Endodermal cell (in vitro differentiated cells): Measurements from ENCODE around the gene MIER2. TPM values are rescaled to one million over a fixed set of nuclear protein-coding genes. Genes with fewer than 3 reads are reported as not detected.
"Not testable (repeated sequence)": the region's sequence is repeated elsewhere in the genome, so short reads cannot be mapped to it uniquely, and the experiment has no call there.

ENCODE experiments used
- DNase-seq: peaks from one replicate; pipeline ENCODE4 v3.0.0-alpha.2; 2017
- H3K27ac ChIP-seq: 2 replicates; pipeline ENCODE4 v1.5.1; 2013; ENCODE audit warnings: mild to moderate bottlenecking, low read depth, low read length, moderate library complexity
- H3K27me3 ChIP-seq: 2 replicates; pipeline ENCODE4 v1.6.1; 2013; ENCODE audit warnings: mild to moderate bottlenecking, low read length, moderate library complexity; ENCODE audit not compliant: insufficient read depth, control insufficient read depth, poor library complexity, severe bottlenecking
- H3K36me3 ChIP-seq: 2 replicates; pipeline ENCODE4 v1.7.0; 2013; ENCODE audit warnings: mild to moderate bottlenecking, low read length, moderate library complexity; ENCODE audit not compliant: control insufficient read depth, insufficient read depth
- H3K4me1 ChIP-seq: one replicate; pipeline ENCODE4 v1.7.0; 2013; ENCODE audit warnings: low read length; ENCODE audit not compliant: control insufficient read depth, insufficient read depth
- H3K4me3 ChIP-seq: 2 replicates; pipeline ENCODE4 v1.5.1; 2013; ENCODE audit warnings: mild to moderate bottlenecking, low read length, moderate library complexity
- H3K9ac ChIP-seq: 2 replicates; pipeline ENCODE4 v1.6.1; 2013; ENCODE audit warnings: mild to moderate bottlenecking, low read length, moderate library complexity; ENCODE audit not compliant: poor library complexity, severe bottlenecking; ENCODE audit errors: extremely low read depth
- H3K9me3 ChIP-seq: 2 replicates; pipeline ENCODE4 v1.6.1; 2013; ENCODE audit warnings: mild to moderate bottlenecking, low read length, moderate library complexity; ENCODE audit not compliant: control insufficient read depth
- H3K27ac Mint-ChIP-seq: 2 replicates; pipeline ENCODE4 v1.8.0; 2020; ENCODE audit warnings: mixed read lengths
- H3K27me3 Mint-ChIP-seq: 2 replicates; pipeline ENCODE4 v1.8.0; 2021; ENCODE audit warnings: mild to moderate bottlenecking, mixed read lengths; ENCODE audit not compliant: insufficient read depth
- H3K36me3 Mint-ChIP-seq: 2 replicates; pipeline ENCODE4 v1.8.0; 2020; ENCODE audit warnings: low read depth, mixed read lengths
- H3K4me1 Mint-ChIP-seq: 2 replicates; pipeline ENCODE4 v1.8.0; 2020; ENCODE audit warnings: mixed read lengths
- H3K4me3 Mint-ChIP-seq: 2 replicates; pipeline ENCODE4 v1.8.0; 2020; ENCODE audit warnings: mild to moderate bottlenecking, moderate library complexity, mixed read lengths
- H3K9me3 Mint-ChIP-seq: 2 replicates; pipeline ENCODE4 v1.8.0; 2020; ENCODE audit warnings: mild to moderate bottlenecking, mixed read lengths
- CTCF ChIP-seq: fragments of 200-600 bp; sonication (generic); conservative IDR thresholded peaks from 2 replicates; pipeline ENCODE4 v1.5.0; 2021; ENCODE audit warnings: antibody characterized with exemption, mild to moderate bottlenecking
- WGBS, 2 experiments: methylation state at CpG; one replicate each; pipeline versions ENCODE4 v1.1.5 to v1.1.7; 2013; ENCODE audit warnings: missing lambda C conversion rate in 2 of 2, mixed read lengths in 1 of 2; ENCODE audit not compliant: insufficient coverage in 1 of 2, insufficient read length in 1 of 2; 5-methylcytosine and 5-hydroxymethylcytosine counted together
- total RNA-seq, 2 donors: library from RNA; stranded (reverse); fragmentation: NEBNext Ultra II Directional in 1 of 2; extraction: Animal tissue kit (Norgen Biotek cat#: 25700) in 1 of 2; gene quantifications; 2 replicates in 1 of 2; 3 replicates in 1 of 2; pipeline ENCODE4 v1.2.1, GENCODE V29; 2021

Gene MIER2
- total RNA-seq, 2 donors from 2014 or later, result 50.5 to 51.3 TPM

GRCh38 chr19:359653-359925 lies 15.0 kb upstream of the MIER2 start:
- no peak for DNase-seq
- Histone ChIP-seq H3K36me3 (no peaks in the 10 kb centered on the region), H3K27me3 (no peaks in the 10 kb centered on the region), H3K4me3 (no peak overlapping the region), H3K9ac (no peak overlapping the region), H3K4me1 (no peaks in the 10 kb centered on the region), H3K27ac (no peak overlapping the region), H3K9me3 (no peaks in the 10 kb centered on the region)
- Mint-ChIP-seq H3K9me3 (peaks cover 7% of the 10 kb centered on the region), H3K4me3 (no peak overlapping the region), H3K27me3 (peaks cover 21% of the 10 kb centered on the region), H3K27ac (no peak overlapping the region), H3K36me3 (no peaks in the 10 kb centered on the region), H3K4me1 (no peaks in the 10 kb centered on the region)
- no peak for TF ChIP-seq CTCF
- WGBS, 2 experiments, result 90 to 100% methylated on average over 2 of the region's 2 CpGs

- peaks cover 16% of the 10 kb centered on the region for H3K9me3 Mint-ChIP-seq
- not testable (repeated sequence) for H3K4me3 ChIP-seq
These were observed 10.9 kb upstream of the MIER2 start for GRCh38 chr19:355536-355935.

DNA sequence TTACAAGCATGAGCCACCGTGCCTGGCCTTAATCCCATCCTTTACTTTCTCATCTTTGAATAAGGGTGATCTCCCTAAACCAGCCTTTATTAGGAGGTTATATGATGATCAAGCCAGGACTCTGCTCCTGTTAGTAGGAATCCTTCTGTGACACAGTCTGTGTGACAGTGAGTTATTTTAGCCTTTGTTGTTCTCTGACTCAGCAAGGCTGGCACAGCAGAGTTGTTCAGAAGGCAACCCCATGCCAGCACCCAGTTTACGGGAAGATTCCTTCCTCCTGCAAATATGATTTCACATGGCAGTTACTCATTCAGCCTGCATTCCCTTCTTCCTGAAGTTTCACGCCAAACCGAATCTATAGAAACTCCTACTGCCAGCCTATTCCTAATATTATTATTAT lies 10.5 kb upstream of the MIER2 start:
- no peak overlapping the region for H3K9ac ChIP-seq
- H3K36me3 ChIP-seq, result no peaks in the 10 kb centered on the region
- H3K27ac ChIP-seq, result no peak overlapping the region
- no peaks in the 10 kb centered on the region for H3K9me3 ChIP-seq
- Mint-ChIP-seq H3K27ac (no peak overlapping the region), H3K9me3 (peaks cover 16% of the 10 kb centered on the region), H3K36me3 (no peaks in the 10 kb centered on the region), H3K27me3 (peaks cover 25% of the 10 kb centered on the region), H3K4me1 (no peaks in the 10 kb centered on the region), H3K4me3 (no peak overlapping the region)
- no peak overlapping the region for H3K4me3 ChIP-seq
- TF ChIP-seq CTCF, result no peak
- peak; percentile 34 for DNase-seq
- no peaks in the 10 kb centered on the region for H3K4me1 ChIP-seq
- WGBS, 2 experiments, result 71 to 76% methylated on average over 1 to 4 of the region's 4 CpGs
- H3K27me3 ChIP-seq, result no peaks in the 10 kb centered on the region

More at GRCh38 chr19:355536-355935, 10.9 kb upstream of the MIER2 start:
- H3K4me3 Mint-ChIP-seq, H3K27me3 ChIP-seq, H3K36me3 Mint-ChIP-seq, H3K9me3 ChIP-seq, H3K27ac ChIP-seq, H3K4me1 ChIP-seq, H3K9ac ChIP-seq, H3K27ac Mint-ChIP-seq, H3K36me3 ChIP-seq, H3K4me1 Mint-ChIP-seq: not testable (repeated sequence)
- 91 to 100% methylated on average over 8 to 14 of the region's 15 CpGs for WGBS, 2 experiments
- DNase-seq, result peak; percentile 13
- H3K27me3 Mint-ChIP-seq, result peaks cover 25% of the 10 kb centered on the region

GRCh38 chr19:351976-352625 lies 7.5 kb upstream of the MIER2 start:
- H3K4me1 Mint-ChIP-seq, result no peaks in the 10 kb centered on the region
- Histone ChIP-seq H3K4me3 (no peak overlapping the region), H3K9ac (no peak overlapping the region), H3K9me3 (no peaks in the 10 kb centered on the region), H3K4me1 (no peaks in the 10 kb centered on the region), H3K27ac (no peak overlapping the region), H3K36me3 (no peaks in the 10 kb centered on the region), H3K27me3 (no peaks in the 10 kb centered on the region)
- peaks cover 16% of the 10 kb centered on the region for H3K9me3 Mint-ChIP-seq
- H3K27ac Mint-ChIP-seq, result no peak overlapping the region
- no peaks in the 10 kb centered on the region for H3K36me3 Mint-ChIP-seq
- no peak for TF ChIP-seq CTCF
- DNase-seq, result peak; percentile 37
- H3K4me3 Mint-ChIP-seq, result no peak overlapping the region
- 86 to 90% methylated on average over 11 to 18 of the region's 19 CpGs for WGBS, 2 experiments
- peaks cover 18% of the 10 kb centered on the region for H3K27me3 Mint-ChIP-seq
